ENCODE data around the gene VGLL4.
"Not testable (repeated sequence)": the region's sequence is repeated elsewhere in the genome, so short reads cannot be mapped to it uniquely, and the experiment has no call there.

VGLL4 gene

DNA sequence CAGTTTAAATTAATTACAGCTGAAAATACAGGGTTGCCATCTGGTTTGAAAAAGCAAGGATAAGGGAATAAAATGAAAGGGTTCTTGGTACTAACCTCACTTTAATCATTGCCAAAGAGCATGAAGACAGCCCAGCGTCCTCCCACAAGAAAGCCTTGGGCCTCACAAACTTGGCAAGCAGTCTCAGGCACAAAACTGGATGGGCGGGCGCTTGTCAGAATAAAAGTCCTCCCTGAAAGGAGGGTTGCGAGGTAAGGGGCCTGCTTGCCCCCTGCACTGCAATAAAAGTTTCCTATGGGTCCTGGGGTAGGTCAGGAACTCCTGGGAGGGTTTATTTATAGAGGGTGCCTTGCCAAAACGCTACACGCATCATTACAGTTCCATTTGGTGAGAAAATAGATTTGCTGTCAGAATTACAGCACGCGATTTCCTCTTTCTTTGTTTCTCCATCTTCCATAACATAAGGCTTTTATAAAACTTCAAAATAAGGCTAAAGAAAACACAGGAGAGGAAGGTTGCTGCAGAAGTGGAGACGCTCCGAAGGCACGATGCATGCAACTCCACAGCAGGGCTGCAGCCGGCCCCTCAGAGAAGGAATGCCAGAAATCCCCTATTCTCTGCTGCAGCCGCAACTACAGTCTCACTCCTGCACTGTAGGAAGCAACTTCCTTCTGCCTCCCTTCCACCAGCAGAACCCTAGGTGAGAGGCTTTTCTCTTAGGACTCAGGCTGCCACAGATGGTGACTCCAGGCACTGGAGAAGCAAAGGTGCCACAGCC lies 61.3 kb downstream of the VGLL4 start:
- DNase-seq: no peak

DNA sequence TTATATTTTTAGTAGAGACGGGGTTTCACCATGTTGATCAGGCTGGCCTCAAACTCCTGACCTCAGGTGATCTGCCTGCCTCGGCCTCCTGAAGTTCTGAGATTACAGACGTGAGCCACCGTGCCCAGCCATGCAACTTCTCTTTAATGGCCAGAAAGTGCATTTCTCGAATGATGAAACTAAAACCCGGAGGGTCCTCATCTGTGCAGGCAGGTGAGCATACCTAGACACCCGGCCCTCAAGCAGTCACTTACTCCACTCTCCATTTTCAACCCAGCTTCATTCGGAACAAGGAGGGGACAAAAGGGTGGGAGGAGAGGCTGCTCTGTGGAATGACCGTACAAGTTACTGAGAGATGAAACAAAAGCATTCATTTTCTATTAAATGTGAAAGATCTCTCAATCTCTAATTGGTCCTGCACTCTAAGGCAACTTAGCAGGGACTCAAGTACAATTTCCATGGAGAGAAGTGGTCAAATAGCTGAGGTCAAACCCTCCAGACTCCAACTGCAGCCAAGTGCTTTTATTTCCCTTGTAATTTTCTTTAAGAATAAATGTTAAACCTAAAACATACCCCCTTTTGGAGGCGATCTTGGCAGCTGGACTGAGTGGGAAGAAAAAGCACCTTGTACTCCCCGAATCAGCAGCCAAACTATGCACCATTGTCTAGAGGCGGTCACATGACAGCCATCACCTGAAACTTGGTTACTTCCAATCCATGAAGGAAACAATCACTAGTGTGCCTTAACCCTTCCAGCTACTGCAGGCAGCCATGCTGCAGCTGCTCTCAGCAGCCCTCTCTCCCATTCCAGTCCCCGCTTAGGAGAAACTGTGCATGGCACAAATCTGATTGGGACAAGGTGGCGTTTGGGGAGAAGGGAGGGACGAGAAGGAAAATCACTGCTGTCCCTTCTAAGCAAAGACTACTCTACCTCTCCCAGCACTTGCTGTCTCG lies 62.2 kb downstream of the VGLL4 start:
- no peak for DNase-seq

DNA sequence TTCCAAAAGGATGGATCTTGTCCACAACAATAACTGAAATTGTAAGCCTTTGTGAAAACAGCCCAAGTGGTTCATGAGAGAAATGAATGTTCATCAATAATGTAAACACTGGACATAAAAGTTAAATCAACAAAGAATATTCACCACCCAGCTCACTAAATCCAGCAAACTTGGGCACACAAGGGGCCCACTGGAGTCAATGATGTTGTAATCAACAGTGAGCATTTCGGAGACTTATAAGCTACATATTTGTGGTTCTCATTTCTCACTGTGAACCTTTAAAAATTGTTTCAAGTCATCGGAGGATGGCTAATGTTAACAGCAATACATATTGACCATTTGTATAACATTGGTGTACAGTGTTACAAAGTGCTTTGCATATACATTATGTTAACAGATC lies 63.1 kb downstream of the VGLL4 start:
- no peak for DNase-seq

DNA sequence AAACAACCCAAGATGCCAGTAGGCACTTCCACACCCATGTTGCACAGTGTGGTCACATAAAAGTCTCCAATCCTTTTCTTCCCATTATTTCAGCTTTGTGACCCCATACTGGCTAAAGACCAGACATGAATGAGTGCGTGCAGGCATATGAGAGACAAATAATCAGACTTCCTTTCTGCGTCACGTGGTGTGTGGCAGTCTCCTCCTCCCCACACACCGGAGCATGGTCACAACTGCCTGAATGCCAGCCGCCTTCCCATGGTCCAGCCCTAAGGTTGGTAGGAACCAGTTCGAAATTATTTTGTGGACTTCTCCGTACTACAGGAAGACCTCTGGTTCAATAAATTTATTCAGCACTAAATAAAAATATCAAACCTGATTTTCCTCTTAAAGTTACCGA lies 65.5 kb downstream of the VGLL4 start:
- DNase-seq: no peak

DNA sequence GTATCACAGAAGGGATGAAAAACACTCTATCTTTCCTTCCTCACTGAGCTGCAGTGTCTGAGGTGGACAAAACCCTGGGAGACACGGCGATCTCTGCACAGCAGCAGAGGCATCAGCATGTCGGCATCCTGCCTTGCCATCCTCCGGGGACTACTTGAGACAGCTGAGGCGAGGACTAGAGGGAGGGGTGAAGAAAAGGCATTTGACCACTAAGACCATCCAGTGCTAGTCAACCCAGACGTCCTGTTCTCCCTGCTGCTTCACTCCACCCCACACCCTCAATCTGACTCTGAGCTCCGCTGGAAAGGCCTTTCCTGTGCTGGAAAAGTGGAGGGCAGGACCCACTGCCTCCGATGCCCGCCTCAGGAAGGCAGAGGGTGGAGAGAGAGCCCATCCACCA lies 67.3 kb downstream of the VGLL4 start:
- DNase-seq: no peak

DNA sequence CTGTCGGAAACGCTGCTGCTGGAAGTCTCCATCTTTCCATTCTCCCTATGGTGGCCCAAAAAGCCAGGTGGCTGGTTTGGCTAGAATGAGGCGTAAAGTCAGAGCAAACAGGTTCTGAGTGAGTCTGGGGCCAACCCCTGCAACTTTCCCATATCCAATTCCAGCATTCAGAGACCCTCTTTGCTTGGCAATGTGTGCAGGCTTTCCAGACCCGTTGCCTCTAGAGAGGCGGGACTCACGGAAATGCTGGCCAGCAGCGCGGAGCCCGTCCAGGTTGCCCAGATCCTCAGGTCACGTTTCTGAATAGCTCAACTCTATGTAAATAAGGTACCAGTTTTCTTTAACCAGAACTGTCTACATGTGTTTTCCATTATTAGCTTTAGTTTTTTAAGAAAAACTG lies 68.0 kb downstream of the VGLL4 start:
- no peak for DNase-seq

DNA sequence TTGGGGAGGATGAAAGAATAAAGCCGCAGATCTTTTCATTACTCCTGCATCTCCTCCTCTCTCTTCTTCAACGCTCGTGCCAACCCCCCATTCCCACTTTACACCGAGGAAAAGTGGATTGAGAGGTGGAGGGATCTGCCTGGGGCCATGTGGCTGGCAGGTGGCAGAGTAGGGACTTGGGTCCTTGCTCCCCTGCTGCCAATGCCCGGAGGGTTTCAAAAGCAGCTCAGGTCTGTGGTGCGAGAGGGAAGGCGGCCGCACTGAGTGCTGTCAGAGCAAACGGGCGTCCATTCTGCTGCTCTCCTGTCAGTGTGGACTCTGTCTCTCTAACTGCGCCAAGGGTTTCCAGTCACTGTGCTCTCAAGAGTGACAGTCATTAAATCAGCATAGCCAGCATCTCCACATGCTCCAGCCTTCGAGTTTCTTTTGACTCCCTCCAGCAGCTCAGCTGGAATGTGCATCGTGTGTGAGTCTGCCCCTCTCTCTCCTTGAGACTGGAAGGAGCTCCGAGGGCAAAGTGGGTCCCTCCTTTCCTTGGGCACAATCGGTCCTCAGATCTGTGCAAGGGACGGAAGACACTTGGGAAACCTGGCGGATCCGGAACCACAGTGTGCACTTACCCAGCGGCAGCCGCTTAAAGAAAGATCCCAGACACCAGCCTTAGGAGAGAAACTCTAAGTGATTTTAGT lies 68.6 kb downstream of the VGLL4 start:
- no peak for DNase-seq

DNA sequence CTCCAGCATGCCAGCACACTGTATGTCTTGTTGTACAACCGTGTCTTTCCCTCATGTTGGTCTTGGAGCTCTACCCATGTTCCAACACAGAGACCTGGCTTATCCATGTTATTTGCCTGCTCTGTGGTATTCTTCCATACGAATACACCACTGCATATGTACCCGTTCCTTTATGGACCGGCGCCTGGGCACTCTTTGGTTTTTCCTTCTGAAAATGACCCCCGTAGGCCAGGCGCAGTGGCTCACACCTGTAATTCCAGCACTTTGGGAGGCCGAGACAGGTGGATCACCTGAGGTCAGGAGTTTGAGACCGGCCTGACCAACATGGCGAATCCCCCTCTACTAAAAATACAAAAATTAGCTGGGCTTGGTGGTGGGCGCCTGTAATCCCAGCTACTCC lies 71.1 kb downstream of the VGLL4 start:
- DNase-seq: not testable (repeated sequence)

DNA sequence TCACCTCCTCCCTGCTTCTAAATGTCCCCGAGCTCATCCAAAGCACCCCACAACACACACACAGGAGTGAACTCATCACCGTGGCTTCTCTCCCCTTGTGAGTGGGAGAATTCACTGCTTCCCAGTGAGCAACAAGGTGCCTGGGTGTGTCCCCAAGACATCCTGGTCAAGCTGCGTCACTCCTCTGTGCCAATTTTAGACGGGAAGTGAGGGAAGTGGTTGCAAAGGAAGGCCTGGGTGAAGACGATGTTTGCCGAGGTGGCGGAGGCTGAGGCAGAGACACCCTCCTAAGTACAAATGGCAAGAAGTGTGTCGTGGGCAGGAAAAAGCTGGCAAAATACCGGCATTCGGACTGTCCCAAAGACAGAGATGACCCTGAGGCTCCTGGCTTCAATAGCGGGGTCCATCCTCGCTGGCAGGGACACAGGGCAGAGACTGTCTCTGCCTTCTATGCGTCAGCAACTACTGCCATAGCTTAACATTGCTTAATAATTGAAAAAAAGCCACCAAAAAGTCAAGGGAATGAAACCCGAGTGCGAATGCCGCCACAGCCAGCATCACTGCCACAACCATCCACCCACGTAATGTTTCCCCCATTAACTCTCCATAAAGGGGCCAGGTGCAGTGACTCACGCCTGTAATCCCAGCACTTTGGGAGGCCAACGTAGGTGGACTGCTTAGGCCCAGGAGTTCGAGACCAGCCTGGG lies 72.8 kb downstream of the VGLL4 start:
- DNase-seq: no peak

DNA sequence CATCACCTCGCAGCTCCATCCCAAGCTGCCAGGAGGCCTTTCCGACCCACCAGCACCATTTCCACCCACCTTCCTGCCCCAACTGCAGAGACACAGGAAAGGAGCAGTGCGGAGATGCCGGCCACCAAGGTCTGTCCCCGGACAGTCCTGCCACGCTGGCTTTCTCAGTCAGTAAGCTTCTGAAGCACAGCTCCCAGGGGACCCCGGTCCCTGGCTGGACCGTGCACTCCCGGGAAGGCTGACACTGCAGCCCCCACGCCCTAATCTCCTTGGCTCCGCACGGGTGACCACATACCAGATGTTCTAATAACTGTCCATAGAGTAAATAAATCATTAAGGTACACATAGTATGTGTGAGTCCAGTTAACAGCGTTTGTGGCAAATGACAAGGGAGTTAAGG lies 73.5 kb downstream of the VGLL4 start:
- DNase-seq: peak; percentile 13

DNA sequence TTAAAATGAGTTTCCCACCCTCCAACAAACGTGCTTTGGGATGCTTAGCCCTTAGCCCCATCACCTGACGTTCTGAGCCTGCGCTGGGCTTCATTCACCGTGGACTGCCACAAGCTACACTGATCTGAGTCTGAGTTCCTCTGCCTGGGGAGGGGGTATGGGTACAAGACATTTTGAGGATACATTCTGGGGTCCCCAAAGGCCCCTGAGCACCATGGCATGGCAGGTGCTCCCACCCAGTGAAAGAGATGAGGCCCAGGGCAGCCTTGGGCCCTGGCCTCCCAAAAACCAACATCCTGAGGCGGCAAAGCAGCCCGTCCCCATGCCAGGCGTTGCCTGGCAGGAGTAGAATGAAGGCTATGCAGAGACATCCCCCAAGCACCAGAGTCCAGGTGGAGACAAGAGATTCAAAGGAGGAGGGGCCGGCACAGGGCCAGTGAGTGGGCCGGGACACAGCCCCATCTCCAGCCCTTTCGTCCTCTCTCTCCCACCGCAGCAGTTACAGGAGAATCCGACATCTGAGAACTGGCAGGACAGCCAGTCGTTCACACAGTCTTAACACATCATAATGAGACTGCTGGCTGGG lies 74.5 kb downstream of the VGLL4 start:
- DNase-seq: no peak

DNA sequence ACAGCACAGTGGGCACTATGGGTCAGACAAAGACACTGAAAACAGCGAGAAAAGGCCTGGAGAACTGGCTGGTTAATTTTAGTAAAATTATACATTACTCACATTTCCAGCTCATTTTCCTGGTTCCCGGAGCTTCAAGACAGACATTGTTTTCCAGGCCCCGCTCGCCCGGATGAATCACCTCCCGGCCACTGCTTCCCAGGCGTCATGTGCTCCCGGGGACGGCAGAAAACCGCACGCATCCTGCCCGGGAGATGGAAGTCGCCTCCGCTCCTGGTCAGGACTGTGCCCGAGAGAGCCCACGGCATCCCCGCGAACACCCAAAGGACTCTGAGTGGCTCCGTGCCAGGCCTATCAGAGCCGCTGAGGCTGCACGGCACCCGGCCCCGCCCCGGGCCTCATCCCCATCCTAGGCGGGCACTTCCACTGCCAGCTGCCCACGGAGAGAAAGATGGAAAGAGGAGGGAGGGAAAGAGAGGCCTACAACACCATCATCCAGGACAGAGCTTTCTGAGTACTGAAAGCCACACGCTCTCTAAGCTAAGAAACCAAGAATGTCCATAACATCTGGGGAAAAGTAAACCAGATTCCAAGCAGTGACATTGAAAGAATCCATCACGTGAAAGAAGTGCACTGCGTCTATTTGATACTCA lies 75.1 kb downstream of the VGLL4 start:
- no peak for DNase-seq

DNA sequence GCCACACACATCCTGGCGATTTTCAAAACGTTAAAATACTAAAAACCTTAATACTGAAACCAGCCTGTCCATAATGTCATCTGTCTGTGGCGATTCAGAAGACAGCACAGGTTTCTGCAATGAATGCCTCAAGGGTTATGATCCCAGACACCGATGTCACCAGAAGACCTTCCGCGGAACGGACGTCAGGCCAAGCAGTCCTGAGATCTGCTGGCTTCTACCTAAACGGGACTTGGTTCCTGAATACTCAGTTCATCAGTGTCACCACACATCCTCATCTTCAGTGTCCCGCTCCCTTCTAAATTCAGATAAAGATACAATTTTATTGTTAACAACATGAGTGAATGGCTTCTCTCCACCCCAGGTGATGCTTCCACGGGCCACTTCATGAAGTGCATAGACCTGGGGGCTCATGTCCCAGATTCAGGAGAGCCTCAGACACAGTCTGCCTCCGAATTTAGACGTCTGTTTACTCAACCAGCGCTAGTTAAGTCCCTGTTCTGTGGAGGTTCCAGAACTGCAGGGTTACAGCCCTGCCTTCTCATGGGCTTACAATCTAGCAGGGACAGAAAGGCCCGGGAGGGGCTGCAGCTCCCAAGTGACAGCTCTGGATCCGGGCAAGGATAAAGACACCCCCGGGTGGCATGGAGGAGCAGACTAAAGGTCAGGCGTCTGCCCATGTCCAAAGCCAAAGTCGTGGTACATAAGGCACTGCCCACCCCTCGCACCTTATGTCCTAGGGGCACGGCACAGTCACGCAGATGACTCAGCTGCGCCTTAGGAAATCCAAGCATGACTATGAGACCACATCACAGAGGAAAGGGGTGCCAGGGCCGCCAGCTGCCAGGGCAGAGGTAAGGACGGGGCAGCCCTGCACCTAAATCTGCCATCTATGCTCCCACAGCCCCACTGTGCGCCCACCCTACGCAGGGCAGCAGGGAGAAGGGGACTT lies 75.9 kb downstream of the VGLL4 start:
- no peak for DNase-seq

DNA sequence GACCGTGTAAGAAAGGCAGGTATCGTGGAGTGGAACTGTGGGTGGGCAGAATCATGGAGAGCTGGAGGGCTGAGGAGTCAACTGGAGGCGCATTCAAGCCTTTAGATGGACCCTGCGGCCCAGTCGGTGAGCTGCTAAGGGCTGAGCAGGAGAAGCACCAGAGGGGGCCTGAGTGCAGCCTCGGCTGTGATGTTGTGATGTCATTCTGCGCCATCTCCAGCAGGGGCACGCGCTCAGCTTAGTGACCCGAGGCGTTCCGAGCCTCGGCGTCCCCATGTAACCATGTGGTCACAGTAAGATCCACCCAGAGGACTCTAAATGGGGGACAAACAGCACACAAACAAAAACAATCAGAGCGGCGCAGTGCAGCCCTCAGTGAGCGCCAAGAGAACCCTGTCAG lies 76.8 kb downstream of the VGLL4 start:
- no peak for DNase-seq

DNA sequence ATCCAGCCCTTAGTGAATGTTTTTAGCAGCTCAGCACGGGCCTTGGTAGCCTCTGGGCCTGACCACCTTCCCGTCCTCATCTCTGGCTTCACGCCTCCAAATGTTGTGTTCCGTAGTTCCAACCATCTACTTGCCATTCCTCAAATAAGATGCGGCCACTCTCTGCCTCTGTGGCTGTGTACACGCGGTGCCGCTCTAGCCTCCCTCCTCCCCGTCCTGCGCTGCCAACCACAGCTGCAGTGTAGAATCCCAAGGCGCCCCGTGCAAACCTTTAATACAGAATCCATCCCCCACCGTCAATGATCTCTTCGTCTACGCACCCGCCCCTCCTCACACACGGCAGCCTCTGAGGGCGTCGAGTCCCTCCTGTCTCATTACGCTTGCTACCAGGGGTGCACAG lies 77.2 kb downstream of the VGLL4 start:
- DNase-seq: no peak

DNA sequence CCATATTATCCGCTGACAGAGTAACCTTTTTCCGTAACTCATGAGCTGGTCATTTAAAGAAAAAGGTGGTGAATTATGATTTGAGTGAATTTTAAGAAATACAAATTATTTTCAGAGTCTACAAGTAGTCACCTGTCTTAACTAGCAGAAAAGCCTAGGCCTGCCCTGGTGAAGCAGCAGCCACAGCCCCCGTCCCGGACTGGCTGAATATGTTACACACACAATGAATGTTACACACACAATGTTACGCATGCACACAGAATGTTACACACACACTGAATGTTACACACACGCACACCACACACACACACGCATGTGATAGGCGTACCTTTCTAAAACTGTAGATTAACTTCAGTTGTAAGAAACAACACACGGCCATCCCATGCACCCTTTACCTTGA lies 77.8 kb downstream of the VGLL4 start:
- DNase-seq: no peak

DNA sequence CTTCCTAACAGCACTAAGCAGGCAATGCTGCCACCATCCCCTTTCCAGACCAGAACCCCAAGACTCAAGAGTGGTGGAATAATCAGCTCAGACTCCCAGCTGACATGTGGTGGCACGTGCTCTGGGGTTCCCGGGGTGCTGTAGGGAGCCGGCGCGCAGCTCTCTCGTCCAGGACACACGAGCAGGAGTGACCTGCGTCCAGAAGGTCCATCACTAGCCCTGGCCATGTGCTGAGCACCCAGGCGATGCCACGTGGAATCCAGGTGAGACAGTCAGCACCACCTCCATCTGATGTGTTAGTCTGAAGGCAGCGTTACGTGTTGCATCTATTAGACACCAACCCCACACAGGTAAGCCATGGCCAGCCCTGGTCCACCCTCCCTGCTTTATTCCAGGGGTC lies 78.2 kb downstream of the VGLL4 start:
- DNase-seq: no peak

DNA sequence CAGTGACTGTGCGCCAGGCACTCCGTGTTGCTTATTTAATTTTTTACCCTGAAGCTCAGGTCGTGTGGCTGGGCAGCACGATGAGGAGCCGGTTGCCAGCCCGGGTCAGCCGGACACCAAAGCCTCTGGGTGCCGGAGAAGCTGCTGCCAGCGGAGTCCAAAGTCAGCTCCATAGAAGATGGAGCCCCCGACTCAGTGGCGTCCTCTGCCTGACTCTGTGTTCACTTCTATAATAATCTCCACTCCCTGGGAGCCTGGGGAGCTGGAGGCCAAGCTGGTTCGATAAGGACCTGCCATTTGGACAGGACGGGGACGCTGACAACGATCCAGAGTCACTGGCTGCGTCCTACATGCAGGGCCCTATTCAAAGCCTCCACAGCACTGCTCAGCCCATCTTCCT lies 78.6 kb downstream of the VGLL4 start:
- DNase-seq: no peak

DNA sequence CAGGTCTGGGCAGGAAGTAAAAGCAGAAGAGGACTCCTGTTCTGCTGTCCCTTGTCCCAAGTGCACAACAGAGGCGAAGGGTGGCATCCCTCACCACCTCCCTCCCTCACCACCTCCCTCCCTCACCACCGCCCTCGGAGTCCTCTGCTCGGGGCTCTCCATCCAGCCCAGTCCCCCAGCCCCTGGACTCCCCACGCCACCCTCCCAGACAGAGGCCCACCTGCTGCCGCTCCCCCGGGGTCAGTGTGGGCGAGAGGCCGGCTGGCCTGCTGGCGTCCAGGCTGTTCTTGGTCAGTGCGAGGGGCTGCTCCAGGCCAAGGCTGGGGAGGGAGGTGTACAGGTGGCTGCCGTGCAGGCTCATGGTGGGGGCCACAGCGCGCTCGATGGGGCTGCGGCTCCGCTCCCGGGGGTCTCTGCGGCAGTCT lies 79.1 kb downstream of the VGLL4 start:
- no peak for DNase-seq

DNA sequence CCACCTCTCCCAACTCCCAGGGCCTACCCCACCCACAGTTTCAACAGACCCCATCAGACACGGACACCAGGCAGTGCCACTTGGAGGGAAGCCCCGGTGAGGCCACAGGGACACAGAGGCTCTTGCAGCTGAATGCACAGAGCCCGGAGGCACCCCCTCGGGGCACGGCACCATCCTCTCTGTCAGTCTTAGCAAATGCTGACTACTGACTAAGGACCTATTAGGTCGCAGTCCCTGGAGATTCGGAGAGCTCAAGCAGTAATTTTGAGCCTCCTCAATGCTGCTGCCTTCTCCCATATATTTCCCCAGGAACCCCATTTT lies 79.9 kb downstream of the VGLL4 start:
- no peak for DNase-seq

Data from NCI-H524 treated with DMSO at 0.1 percent for 48 hours (cell line).